HG02759 (cell line): ENCODE data around the gene RGMB.

ENCODE experiments used
- ATAC-seq: cut with Tn5 transposase; IDR thresholded peaks from one replicate; pipeline ENCODE4 v1.9.1; 2021; ENCODE audit warnings: mild to moderate bottlenecking, moderate library complexity; ENCODE audit not compliant: unreplicated experiment

The RGMB gene

GRCh38 chr5:98816582-98817222, 43.2 kb downstream of the RGMB start:
- ATAC-seq = no peak

DNA sequence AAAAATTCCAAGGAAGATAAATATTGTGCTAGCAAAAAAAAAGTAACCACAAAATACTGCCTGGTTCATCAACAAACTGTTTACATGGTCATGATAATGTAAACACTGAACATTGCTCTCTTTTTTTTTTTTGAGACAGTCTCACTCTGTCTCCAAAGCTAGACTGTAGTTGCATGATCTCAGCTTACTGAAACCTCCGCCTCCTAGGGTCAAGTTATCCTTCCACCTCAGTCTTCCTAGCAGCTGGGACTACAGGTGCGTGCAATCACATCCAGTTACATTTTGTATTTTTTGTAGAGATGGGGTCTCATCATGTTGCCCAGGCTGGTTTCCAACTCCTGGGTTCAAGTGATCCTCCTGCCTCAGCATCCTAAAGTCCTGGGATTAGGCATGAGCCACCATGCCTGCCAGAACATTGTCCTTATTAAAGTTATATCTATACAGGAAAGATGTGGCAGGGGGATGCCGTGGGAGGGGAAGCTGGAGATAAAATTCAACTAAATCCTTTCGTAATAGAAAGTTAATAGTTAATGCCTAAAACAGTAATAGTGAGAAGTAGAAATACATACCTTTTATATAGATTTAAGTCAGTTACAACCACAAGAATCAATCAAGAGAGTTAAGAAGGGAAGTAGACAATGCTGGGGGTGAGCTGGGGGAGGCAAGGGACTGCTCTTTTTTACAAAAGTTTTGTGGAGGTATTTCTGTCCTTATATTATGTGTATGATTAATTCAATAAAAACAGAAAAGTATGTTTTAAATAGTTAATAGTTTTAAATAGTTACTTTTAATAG, 52.3 kb downstream of the RGMB start:
- ATAC-seq = peak; percentile 48

GRCh38 chr5:98827161-98827560, 53.7 kb downstream of the RGMB start:
- peak; percentile 59 for ATAC-seq

DNA sequence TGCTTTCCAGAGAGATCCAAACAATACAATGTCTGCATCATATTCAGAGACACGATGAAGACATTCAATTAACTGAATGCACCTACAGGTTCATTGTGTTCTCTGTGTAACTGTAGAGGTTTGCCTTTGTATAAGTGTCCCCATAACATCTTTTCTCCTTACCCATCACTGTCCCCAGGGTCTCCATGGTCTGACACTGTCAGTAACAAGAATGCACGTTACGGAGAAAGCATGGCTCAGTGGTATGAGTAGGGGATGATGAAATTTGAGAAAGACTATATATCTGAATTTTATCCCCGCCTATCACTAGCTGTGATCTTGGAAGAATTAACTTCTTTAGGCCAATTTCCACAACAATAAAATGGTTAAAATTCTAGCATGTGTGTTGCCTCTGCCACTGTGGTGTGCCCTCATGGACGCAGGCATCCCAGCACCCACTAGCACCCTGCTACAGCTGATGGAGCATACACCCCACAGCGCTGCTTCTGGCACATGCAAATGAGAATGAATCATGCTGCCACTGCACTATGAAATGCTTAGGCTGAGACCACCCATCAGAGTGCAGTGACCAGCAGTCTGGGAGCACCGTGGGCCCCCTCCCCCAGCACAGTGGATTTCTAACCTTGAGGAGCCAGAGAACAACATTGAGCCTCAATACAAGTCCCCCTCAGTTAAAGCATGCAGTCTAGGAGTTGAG, 54.3 kb downstream of the RGMB start:
- ATAC-seq = no peak

DNA sequence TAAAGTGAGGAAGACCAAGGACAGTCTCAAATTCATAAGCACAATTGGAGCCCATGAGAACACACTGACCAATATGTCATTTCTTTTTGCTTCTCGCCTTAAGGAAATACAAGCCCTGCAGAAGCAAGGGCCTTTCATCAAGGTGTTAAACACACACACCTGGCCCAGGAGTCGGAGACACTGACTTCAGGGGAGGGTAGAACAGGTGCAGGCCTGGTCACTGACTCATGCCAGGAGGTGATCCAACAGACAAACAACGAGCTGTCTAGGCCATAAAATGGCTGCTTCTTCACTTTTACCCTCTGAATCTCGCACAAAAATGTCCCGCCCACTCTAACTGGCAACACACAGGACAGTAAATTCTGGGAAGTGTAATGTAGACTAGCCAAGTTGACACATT, 62.7 kb downstream of the RGMB start:
- ATAC-seq = no peak

GRCh38 chr5:98839469-98840383, 66.3 kb downstream of the RGMB start:
- ATAC-seq = peak; percentile 73

GRCh38 chr5:98840946-98841345, 67.5 kb downstream of the RGMB start:
- ATAC-seq = no peak

- no peak for ATAC-seq
Observed at GRCh38 chr5:98843481-98843880, 70.0 kb downstream of the RGMB start.

DNA sequence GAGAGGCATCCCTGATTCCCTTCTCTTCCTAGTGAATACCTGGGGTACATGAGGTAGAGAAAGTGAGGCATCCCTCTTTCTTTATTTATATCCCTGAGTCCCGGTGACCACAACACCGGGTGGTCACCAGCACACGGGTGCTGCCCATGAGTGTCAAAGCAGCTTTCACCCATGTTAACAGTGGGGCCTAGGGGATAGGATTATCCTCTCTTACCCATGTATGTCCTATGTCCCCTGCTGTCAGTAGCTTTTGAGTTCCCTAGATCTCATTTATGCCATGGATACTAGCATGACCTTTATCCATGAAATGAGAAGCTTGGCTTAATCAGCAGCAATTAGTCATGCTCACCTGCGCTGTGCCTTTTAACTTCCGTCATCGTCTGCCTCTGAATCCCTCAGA, 71.4 kb downstream of the RGMB start:
- ATAC-seq = no peak

- ATAC-seq = no peak
Observed at GRCh38 chr5:98845878-98846277, 72.4 kb downstream of the RGMB start.
